GM18526 (cell line): Measurements from ENCODE around the gene ELMO1.

Source experiments
- POLR2A ChIP-seq: IDR thresholded peaks from 3 replicates; pipeline ENCODE4 v1.6.1; 2011; ENCODE audit not compliant: insufficient read length; ENCODE audit errors: extremely low read depth

ELMO1 gene

DNA sequence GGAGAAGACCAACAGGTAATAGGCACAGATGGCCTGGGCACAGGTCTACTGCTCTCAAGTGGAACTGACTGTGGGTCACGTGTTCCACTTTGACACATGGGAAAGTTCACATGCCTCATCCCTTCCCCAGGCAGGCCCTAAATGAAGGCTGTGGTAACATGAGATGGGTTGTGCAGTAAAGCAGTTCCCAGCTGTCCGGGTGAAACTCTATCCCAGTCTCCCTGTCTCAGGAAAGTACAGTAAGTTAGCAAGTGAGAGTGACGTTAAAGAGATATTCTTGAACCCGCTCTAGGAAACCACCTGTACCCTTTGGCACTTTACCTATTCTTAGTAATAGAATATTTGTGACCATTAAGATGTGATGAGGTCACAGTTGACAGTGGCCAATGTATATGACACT is 380.6 kb downstream of the ELMO1 start:
- no peak for TF ChIP-seq POLR2A

DNA sequence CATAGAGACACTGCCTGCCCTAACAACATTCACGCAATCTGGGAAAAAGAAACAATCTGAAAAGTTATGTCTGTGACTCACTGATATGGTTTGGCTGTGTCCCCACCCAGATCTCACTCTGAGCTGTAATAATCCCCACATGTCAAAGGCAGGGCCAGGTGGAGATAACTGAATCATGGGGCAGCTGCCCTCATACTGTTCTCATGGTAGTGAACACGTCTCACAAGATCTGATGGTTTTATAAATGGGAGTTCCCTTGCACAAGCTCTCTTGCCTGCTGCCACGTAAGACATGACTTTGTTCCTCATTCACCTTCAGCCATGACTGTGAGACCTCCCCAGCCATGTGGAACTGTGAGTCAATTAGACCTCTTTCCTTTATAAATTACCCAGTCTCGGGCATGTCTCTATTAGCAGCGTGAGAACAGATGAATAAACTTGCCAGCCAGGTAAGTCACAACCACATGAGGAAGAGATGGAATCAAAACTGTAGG is 382.8 kb downstream of the ELMO1 start:
- TF ChIP-seq POLR2A: no peak

DNA sequence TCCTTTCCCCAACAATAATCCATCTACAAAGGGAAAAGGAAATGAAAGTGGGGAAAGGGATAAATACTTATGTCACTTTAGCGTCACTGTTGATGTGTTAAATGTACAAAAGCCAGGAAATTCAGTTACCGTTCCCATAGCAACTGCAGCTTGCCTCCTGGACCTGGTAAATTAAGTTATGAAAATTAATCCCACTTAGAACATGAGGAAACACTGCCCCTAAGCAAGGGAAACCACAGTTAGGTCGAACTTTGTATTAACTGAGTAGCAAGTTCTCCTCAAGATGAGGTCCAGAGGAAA is 386.2 kb downstream of the ELMO1 start:
- TF ChIP-seq POLR2A: no peak

DNA sequence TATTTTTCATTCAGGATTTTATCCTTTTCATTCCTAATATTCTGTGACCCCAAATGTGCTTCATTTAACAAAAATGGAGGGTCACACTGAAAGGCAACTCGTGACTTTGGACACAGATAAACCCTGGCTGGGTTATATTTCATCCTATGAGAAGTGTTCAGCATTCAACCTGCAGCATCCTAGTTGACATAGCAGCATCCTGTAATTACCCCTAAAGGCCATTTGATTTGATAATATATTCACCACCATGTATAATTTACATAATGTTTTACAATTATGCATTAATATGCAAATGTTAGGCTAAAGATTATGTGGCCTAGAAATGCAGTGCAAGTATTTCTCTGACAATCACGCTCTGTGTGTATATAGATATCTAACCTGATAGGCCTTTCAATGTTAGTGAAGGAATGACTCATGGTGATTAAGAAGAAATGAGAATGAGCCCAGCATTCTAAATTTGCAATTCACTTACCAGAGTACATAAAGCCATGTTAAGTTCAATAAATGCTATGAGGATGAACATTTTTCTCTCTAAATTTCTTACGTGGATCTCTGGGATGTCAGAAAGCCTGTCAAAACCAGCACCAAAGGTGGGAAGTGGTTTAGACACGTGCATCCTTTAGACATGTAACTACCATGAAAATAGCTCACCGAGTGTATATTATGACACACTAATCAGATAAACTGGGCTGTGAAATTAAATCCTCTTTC is 386.7 kb downstream of the ELMO1 start:
- no peak for TF ChIP-seq POLR2A

DNA sequence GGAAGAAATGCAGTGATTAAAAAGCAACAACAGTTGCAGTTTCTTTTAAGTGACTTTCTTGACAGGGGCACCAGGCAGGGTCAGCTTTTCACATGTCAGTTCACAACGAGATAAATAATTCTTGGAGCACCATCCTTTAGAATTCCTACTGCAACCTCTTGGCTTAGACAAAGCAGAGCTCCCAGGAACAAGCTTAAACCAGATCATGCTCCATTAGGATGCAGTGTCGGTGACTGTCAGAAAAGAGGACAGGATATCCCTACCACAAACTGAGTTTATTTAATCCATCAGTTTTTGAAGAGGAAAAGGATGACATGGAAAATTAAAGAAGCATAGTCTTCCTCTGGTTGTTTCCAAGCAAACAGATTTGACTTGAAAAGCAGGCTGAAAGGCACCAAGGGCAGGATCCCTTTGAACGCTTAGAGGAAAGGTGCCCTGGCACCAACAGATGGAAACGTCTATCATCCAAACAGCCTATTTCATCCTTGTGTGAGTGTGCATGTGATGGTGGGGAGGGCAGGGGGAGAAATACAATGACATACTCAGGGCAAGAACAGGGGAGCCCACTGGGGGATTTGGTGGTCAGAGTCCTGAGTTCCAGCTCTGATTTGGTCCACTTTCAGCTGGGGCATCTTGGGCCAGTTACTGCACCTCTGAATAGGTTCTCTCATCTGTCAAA is 392.3 kb downstream of the ELMO1 start:
- no peak for TF ChIP-seq POLR2A

DNA sequence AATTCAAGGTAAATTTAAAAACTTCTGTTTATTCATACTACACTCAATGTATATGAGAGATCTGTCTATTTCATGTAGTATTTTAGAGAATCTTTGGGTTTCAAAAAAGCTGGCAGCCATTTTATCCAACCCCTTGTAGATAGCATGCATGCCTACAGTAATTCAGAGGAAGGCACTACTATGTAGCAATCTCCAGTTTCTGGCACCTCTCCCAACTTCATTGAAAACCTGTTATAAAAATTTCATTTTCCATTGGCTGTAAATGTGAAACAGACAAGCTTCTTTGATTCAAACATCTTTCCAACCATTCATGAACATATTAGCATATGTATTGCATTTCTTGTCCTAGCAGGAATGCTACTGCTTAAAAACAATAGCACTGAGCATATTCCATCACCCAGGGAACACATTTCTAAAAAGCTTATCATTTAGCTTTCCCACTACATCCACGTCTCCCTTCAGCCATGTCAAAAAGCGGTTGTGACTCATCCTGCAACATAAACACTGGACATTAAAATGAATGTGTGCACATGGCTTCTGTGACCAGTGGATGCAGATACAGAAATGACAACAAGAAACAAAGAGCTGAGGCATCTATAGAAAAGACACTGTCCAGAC is 393.9 kb downstream of the ELMO1 start:
- TF ChIP-seq POLR2A: no peak

DNA sequence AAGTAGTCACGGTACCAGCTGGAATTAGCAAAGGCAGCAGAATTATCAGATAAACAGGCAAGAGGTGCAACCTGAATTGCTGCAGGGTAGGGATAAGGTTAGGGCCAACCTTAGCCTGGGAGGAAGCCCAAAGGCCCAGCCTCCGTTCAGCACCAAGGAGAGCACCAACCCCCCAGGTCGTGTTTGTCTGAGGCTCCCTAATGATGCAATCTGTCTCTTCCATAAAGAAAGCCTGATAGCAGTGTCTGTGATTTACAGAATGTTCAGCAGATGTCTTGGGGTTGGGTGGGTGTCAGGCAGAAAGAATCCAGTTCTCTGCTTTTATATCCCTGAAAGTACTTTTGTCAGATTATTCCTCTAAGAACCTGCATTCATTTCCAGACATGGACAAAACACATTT is 396.0 kb downstream of the ELMO1 start:
- no peak for TF ChIP-seq POLR2A

DNA sequence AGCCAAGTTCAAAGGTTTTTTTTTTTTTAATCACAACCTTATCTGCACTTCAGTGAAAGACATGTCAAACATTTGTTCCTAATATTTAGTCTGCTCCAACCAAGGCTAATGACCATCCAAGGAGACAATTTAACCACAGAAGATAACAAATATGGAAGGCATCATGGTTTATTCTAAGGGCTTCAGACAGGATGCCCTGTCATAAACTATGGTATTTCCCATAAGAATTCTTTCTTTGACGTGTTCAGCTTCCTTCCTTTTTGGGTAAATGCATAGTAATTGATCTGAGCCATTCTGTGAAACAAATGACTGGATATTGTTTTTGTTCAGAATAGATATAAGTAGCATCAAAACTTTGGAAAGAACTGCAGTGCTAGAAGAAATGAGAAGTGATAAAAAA is 397.9 kb downstream of the ELMO1 start:
- TF ChIP-seq POLR2A: no peak

DNA sequence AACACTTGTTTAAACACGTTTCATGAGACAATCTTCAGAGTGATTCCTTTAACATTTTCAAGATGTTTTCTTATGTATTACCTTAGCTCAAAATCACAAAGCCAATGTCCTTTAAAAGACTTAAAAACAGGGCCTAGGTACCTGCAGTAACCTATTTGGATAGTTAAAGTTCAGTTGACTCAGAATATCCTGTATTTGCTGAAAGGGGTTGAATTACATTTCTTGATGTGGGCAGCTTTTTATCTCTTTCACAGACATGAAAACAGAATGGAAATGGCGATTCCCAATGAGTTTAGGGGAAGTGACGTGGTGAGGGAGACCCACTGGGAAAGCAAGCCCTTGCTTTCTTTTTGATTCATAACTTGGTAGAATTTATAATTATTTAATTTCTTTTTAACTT is 400.0 kb downstream of the ELMO1 start:
- TF ChIP-seq POLR2A: no peak

DNA sequence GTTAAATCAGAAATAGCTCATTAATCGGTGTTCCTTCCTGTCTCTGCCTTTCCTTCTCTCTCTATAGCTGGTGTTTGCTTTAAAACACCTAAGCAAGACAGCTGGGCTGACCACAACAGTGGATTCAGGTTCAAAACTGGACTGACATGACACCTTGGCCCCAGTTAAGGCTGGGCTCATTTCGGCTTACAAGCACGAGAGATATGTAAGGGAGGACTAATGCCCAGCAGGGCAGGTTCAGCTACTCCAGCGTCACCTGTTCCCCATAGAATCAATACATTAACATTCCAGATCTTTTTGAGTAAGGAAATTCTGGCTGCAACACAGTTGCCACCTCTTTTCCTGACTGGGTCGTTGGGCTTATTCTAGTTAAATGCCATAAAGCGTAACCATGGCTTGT is 401.4 kb downstream of the ELMO1 start:
- no peak for TF ChIP-seq POLR2A

DNA sequence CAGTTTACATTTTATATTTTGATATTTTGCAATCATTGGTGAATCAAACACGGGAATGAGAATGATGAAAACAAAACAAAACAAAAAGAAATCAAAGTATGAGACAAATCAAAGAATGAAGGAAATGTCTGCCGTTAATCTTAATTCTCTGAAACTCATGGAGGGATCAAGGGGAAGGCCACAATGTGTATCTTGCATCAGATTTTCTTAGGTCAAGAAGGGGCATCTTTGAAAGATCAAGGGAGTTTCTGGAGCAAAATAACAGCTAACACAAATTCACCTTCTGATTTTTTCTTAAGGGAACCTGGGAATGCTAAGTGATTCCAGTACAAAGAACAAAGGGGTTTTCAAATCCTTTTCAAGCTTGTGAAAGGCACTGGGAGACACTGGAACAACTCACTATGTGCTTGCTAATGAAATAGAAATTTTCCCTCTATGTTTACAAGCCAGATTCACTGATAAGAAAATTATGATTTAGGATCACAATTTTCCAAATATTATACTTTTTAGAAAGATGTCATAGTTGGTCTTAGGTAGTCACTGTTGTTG is 402.1 kb downstream of the ELMO1 start:
- no peak for TF ChIP-seq POLR2A

DNA sequence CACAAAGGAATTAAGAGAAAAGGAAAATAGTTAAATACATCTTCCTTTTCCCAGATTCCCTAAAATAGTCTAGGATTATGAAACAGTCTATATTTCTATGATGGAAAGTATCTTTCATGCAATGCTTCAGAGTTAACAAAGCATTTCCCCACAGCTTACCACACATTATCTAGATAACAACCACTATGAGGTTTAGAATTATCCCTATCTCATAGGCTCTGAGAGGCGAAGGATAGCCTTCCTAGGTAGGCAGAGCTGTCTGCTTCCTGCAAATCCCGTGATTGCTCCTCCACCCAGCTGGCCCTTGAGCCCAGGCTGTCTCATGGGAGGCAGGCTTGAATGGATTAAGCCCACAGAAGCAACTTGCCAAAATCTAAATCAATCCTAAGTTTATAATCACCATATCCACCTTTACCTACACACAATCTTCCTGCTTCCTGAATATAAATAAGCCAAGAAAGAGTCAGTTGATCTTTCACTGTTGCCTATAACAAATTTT is 402.9 kb downstream of the ELMO1 start:
- no peak for TF ChIP-seq POLR2A

DNA sequence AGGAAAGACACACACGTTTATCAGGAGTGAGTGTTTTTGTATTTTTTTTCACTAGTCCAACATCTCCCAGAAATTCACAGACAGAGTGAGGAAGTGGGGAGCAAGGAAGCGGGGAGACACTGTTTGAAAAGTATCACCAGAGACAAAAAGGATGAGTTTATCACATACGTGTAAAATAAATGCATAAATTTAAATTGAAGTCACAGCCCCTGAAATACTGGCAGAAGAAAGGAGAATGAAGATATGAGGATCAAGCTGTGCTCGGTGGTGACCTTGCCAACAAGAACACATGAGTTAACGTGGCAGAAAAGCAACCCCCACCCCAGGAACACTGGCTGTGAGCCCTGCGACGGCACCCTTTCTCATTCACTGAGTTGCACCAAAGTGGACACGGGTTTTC is 407.2 kb downstream of the ELMO1 start:
- no peak for TF ChIP-seq POLR2A

DNA sequence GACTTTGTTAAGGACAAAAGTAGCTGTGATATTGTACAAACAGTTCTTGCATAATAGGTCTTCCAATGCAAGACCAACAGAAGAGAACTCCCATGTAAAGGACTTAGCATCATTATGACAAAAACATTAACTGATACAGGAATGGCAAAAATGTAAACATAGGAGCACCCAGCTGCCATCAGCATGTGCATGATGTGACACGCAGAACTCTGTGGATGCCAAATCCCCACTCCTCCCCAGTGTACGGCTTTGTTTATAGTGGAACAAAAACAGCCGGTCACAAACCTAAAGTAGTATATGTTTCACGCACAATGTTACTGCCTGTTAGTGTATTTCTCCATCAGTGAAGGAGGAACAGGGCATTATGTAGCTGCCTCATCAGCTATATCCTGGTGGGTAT is 408.3 kb downstream of the ELMO1 start:
- no peak for TF ChIP-seq POLR2A

DNA sequence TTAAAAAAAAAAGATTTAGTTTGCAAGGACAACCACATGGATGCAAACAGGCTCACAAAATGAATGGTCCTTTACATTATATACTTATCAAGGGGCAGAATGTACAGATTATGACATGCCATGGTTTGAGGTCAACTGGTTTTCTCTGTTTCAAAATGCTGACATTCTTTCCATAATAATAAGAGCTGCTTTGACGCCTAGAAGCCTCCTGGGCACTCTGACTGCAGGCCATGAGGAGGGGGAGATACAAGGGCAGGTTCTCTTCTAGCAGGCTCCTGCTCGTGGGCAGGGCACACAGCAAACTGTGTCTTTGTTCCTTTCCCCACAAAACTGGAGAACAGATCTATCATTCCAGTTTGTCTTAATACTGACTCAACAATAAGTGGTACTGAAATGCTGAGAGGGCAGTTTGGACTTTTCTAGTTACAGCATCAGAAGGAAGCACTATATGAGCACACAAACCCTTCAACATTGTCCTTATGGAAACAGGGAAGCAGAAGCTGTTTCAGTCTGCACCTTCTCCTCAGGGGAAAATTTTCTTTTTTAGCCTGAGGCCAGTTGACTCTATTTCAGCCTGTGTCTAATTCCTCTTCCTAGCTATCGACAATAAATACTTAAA is 409.4 kb downstream of the ELMO1 start:
- no peak for TF ChIP-seq POLR2A

DNA sequence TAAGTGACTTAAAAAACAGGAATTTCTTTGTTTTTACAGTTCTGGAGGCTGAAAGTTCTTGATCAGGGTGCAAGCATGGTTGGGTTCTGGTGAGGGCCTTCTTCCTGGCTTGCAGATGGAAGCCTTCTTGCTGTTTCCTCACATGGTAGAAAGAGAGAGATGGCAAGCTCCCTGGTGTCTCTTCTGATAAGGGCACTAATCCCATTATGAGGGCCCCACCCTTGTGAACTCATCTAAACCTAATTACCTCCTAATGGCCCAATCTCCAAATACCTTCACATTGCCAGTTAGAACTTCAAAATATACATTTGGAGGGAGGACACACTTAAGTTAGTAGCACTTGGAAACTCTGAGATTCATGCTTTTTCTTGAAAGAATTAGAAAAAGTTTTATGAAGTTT is 410.0 kb downstream of the ELMO1 start:
- TF ChIP-seq POLR2A: no peak

DNA sequence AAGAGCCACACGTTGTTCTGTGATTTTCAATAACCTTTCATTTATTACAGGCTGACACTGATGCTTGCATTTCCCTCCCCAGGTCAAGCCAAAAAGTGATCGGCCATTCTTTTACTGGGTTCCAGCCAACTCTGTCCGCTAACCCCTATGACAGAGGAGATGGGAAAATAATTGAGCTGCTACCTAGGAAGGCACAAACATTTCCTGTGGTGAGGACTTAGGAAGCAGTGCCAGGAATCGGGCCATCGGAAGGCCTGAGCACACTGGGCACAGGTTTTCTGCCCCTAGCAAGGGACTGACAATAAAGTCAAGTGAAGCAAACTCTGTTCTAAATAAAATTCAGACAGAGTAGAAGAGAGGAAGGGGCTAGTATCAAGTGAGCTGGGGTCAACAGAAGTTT is 411.4 kb downstream of the ELMO1 start:
- no peak for TF ChIP-seq POLR2A
